NT2/D1 (cell line): Measurements from ENCODE around the gene MEGF10.

Experiments used
- DNase-seq: peaks from one replicate; pipeline ENCODE4 v3.0.0-alpha.2; 2011; ENCODE audit warnings: low read depth, low spot score
- H3K27me3 ChIP-seq: 2 replicates; pipeline ENCODE4 v1.6.0; 2011; ENCODE audit warnings: mild to moderate bottlenecking; ENCODE audit not compliant: insufficient read length, insufficient read depth
- H3K36me3 ChIP-seq: 2 replicates; pipeline ENCODE4 v1.6.1; 2011; ENCODE audit warnings: mild to moderate bottlenecking, low read length, mixed read lengths; ENCODE audit not compliant: insufficient read depth, insufficient read length
- H3K4me1 ChIP-seq: 2 replicates; pipeline ENCODE4 v1.5.1; 2011; ENCODE audit not compliant: insufficient read depth, insufficient read length
- H3K4me3 ChIP-seq: 2 replicates; pipeline ENCODE4 v1.5.1; 2011; ENCODE audit warnings: low read depth; ENCODE audit not compliant: insufficient read length
- H3K9ac ChIP-seq: 2 replicates; pipeline ENCODE4 v1.6.0; 2011; ENCODE audit warnings: low read depth; ENCODE audit not compliant: insufficient read length
- H3K9me3 ChIP-seq: 2 replicates; pipeline ENCODE4 v1.5.1; 2011; ENCODE audit warnings: mild to moderate bottlenecking, low read length; ENCODE audit not compliant: insufficient read depth
- SUZ12 ChIP-seq: IDR thresholded peaks from 2 replicates; pipeline ENCODE4 v1.6.1; 2011; ENCODE audit not compliant: insufficient read length, insufficient read depth; ENCODE audit errors: extremely low read depth
- YY1 ChIP-seq: IDR thresholded peaks from 2 replicates; pipeline ENCODE4 v1.6.1; 2011; ENCODE audit not compliant: insufficient read length, insufficient read depth
- ZNF274 ChIP-seq: IDR thresholded peaks from 2 replicates; pipeline ENCODE4 v1.6.1; 2011; ENCODE audit warnings: mild to moderate bottlenecking, low read depth, low read length

Gene MEGF10

GRCh38 chr5:127429928-127430327, 139.3 kb downstream of the MEGF10 start:
- TF ChIP-seq ZNF274 (no peak), SUZ12 (no peak), YY1 (no peak)
- H3K36me3 ChIP-seq: no peaks in the 10 kb centered on the region
- no peak overlapping the region for H3K4me3 ChIP-seq
- H3K4me1 ChIP-seq: no peaks in the 10 kb centered on the region
- H3K27me3 ChIP-seq: no peaks in the 10 kb centered on the region
- no peak for DNase-seq
- no peak overlapping the region for H3K9ac ChIP-seq
- peaks cover 3% of the 10 kb centered on the region; the same call in 1 of the 2 replicates for H3K9me3 ChIP-seq

- no peak for DNase-seq
- TF ChIP-seq YY1: no peak
- TF ChIP-seq SUZ12: no peak
- no peak for TF ChIP-seq ZNF274
- H3K4me1 ChIP-seq: no peaks in the 10 kb centered on the region
- no peak overlapping the region for H3K4me3 ChIP-seq
- H3K9me3 ChIP-seq: no peaks in the 10 kb centered on the region
- H3K9ac ChIP-seq: no peak overlapping the region
- no peaks in the 10 kb centered on the region for H3K27me3 ChIP-seq
- H3K36me3 ChIP-seq: no peaks in the 10 kb centered on the region
Measured at GRCh38 chr5:127430627-127431026, 140.0 kb downstream of the MEGF10 start.

- Histone ChIP-seq H3K9me3 (no peaks in the 10 kb centered on the region), H3K4me1 (no peaks in the 10 kb centered on the region), H3K4me3 (no peak overlapping the region), H3K36me3 (no peaks in the 10 kb centered on the region), H3K9ac (no peak overlapping the region), H3K27me3 (no peaks in the 10 kb centered on the region)
- TF ChIP-seq SUZ12: no peak
- no peak for TF ChIP-seq YY1
- no peak for TF ChIP-seq ZNF274
- no peak for DNase-seq
Measured at GRCh38 chr5:127431977-127432585, 141.5 kb downstream of the MEGF10 start.

- Histone ChIP-seq H3K4me3 (no peak overlapping the region), H3K36me3 (no peaks in the 10 kb centered on the region), H3K9ac (no peak overlapping the region), H3K27me3 (no peaks in the 10 kb centered on the region), H3K9me3 (no peaks in the 10 kb centered on the region), H3K4me1 (no peaks in the 10 kb centered on the region)
- no peak for TF ChIP-seq ZNF274
- no peak for TF ChIP-seq SUZ12
- no peak for TF ChIP-seq YY1
- no peak for DNase-seq
Measured at GRCh38 chr5:127433526-127433925, 142.9 kb downstream of the MEGF10 start.

- H3K4me1 ChIP-seq: no peaks in the 10 kb centered on the region
- no peak overlapping the region for H3K4me3 ChIP-seq
- DNase-seq: no peak
- no peaks in the 10 kb centered on the region for H3K36me3 ChIP-seq
- no peaks in the 10 kb centered on the region for H3K9me3 ChIP-seq
- TF ChIP-seq ZNF274: no peak
- no peak for TF ChIP-seq SUZ12
- no peak for TF ChIP-seq YY1
- H3K9ac ChIP-seq: no peak overlapping the region
- H3K27me3 ChIP-seq: no peaks in the 10 kb centered on the region
Measured at GRCh38 chr5:127434588-127434987, 144.0 kb downstream of the MEGF10 start.

GRCh38 chr5:127435821-127436220, 145.2 kb downstream of the MEGF10 start:
- TF ChIP-seq YY1 (no peak), ZNF274 (no peak), SUZ12 (no peak)
- no peaks in the 10 kb centered on the region for H3K9me3 ChIP-seq
- H3K4me1 ChIP-seq: no peaks in the 10 kb centered on the region
- H3K4me3 ChIP-seq: no peak overlapping the region
- H3K27me3 ChIP-seq: no peaks in the 10 kb centered on the region
- no peaks in the 10 kb centered on the region for H3K36me3 ChIP-seq
- H3K9ac ChIP-seq: no peak overlapping the region
- no peak for DNase-seq

GRCh38 chr5:127439644-127440043, 149.0 kb downstream of the MEGF10 start:
- no peaks in the 10 kb centered on the region for H3K9me3 ChIP-seq
- no peaks in the 10 kb centered on the region for H3K36me3 ChIP-seq
- no peaks in the 10 kb centered on the region for H3K4me1 ChIP-seq
- no peak overlapping the region for H3K9ac ChIP-seq
- TF ChIP-seq SUZ12 (no peak), YY1 (no peak), ZNF274 (no peak)
- no peak for DNase-seq
- H3K4me3 ChIP-seq: no peak overlapping the region
- H3K27me3 ChIP-seq: no peaks in the 10 kb centered on the region
